Neural progenitor cell (in vitro differentiated cells): ENCODE data around the gene PUM1. TPM values are rescaled to one million over a fixed set of nuclear protein-coding genes. Genes with fewer than 3 reads are reported as not detected.

Experiments
- DNase-seq: peaks from one replicate; pipeline ENCODE4 v3.0.0-alpha.2; 2016; ENCODE audit warnings: low spot score
- H2AFZ ChIP-seq: fragments of 200-600 bp; sonication (generic); replicated peaks from 2 replicates; pipeline ENCODE4 v1.6.1; 2016; ENCODE audit warnings: antibody characterized with exemption
- H3F3A ChIP-seq: fragments of 200-600 bp; sonication (generic); 2 replicates; pipeline ENCODE4 v1.6.1; 2016; ENCODE audit warnings: antibody characterized with exemption, low read depth
- H3K27ac ChIP-seq: fragments of 200-600 bp; sonication (generic); 2 replicates; pipeline ENCODE4 v1.5.1; 2016; ENCODE audit warnings: mild to moderate bottlenecking
- H3K27me3 ChIP-seq: fragments of 200-600 bp; sonication (generic); 2 replicates; pipeline ENCODE4 v1.6.1; 2016; ENCODE audit warnings: mild to moderate bottlenecking, moderate library complexity
- H3K36me3 ChIP-seq: fragments of 200-600 bp; sonication (generic); 2 replicates; pipeline ENCODE4 v1.5.1; 2016
- H3K4me1 ChIP-seq: fragments of 200-600 bp; sonication (generic); 2 replicates; pipeline ENCODE4 v1.6.1; 2016; ENCODE audit warnings: mixed run types
- H3K4me2 ChIP-seq: fragments of 200-600 bp; sonication (generic); 2 replicates; pipeline ENCODE4 v1.6.1; 2016
- H3K4me3 ChIP-seq: fragments of 200-600 bp; sonication (generic); 2 replicates; pipeline ENCODE4 v1.5.1; 2016
- H3K79me2 ChIP-seq: fragments of 200-600 bp; sonication (generic); 2 replicates; pipeline ENCODE4 v1.6.1; 2016; ENCODE audit warnings: low read depth
- H3K9ac ChIP-seq: fragments of 200-600 bp; sonication (generic); 2 replicates; pipeline ENCODE4 v1.6.1; 2016
- H3K9me3 ChIP-seq: fragments of 200-600 bp; sonication (generic); 2 replicates; pipeline ENCODE4 v1.5.1; 2016; ENCODE audit warnings: low read depth
- H4K20me1 ChIP-seq: fragments of 200-600 bp; sonication (generic); 2 replicates; pipeline ENCODE4 v1.6.1; 2016; ENCODE audit warnings: low read depth
- H3K27ac Mint-ChIP-seq: 3 replicates; pipeline ENCODE4 v1.8.0; 2021; ENCODE audit warnings: mixed read lengths
- H3K27me3 Mint-ChIP-seq: 2 replicates; pipeline ENCODE4 v1.8.0; 2022; ENCODE audit warnings: low read depth, mild to moderate bottlenecking, inconsistent platforms, moderate library complexity, mixed read lengths; ENCODE audit not compliant: insufficient read depth
- H3K36me3 Mint-ChIP-seq: 3 replicates; pipeline ENCODE4 v1.8.0; 2021; ENCODE audit warnings: mixed read lengths
- H3K4me1 Mint-ChIP-seq: 3 replicates; pipeline ENCODE4 v1.8.0; 2021; ENCODE audit warnings: mixed read lengths
- H3K4me3 Mint-ChIP-seq: 3 replicates; pipeline ENCODE4 v1.8.0; 2021; ENCODE audit warnings: mild to moderate bottlenecking, moderate library complexity, mixed read lengths
- H3K9me3 Mint-ChIP-seq: 3 replicates; pipeline ENCODE4 v1.8.0; 2020; ENCODE audit warnings: mixed read lengths
- CTCF ChIP-seq: fragments of 200-600 bp; sonication (generic); IDR thresholded peaks from 2 replicates; pipeline ENCODE4 v1.5.1; 2017; ENCODE audit warnings: antibody characterized with exemption, mild to moderate bottlenecking
- EZH2 ChIP-seq: fragments of 200-600 bp; sonication (generic); IDR thresholded peaks from 2 replicates; pipeline ENCODE4 v1.6.1; 2017; ENCODE audit warnings: antibody characterized with exemption, mild to moderate bottlenecking, moderate library complexity
- EZH2phosphoT487 ChIP-seq: fragments of 200-600 bp; sonication (generic); IDR thresholded peaks from 2 replicates; pipeline ENCODE4 v1.6.1; 2017; ENCODE audit warnings: antibody characterized with exemption
- total RNA-seq: library from RNA; depleted of rRNA; stranded (reverse); fragments of >200 nt; gene quantifications from 2 replicates; pipeline ENCODE4 v1.2.3, GENCODE V29; 2015; ENCODE audit warnings: low replicate concordance

PUM1 gene
- total RNA-seq, 1 donor from 2014 or later, result 130 TPM

- no peak overlapping the region for H3K4me2 ChIP-seq
- no peaks in the 10 kb centered on the region for H3K27me3 ChIP-seq
- TF ChIP-seq EZH2, result no peak
- TF ChIP-seq EZH2phosphoT487, result no peak
- no peak for TF ChIP-seq CTCF
- Mint-ChIP-seq H3K4me1 (no peaks in the 10 kb centered on the region), H3K27ac (no peak overlapping the region), H3K27me3 (no peaks in the 10 kb centered on the region), H3K36me3 (no peaks in the 10 kb centered on the region), H3K4me3 (no peak overlapping the region), H3K9me3 (no peaks in the 10 kb centered on the region)
- no peaks in the 10 kb centered on the region for H3K4me1 ChIP-seq
- no peak overlapping the region for H3K9ac ChIP-seq
- H3K4me3 ChIP-seq, result no peak overlapping the region
- no peak overlapping the region for H3K27ac ChIP-seq
- DNase-seq, result no peak
- no peaks in the 10 kb centered on the region for H4K20me1 ChIP-seq
- H3K79me2 ChIP-seq, result no peaks in the 10 kb centered on the region
- H3K9me3 ChIP-seq, result no peaks in the 10 kb centered on the region
- no peaks in the 10 kb centered on the region for H3F3A ChIP-seq
- no peak overlapping the region for H2AFZ ChIP-seq
- H3K36me3 ChIP-seq, result no peaks in the 10 kb centered on the region
These were observed 19.5 kb upstream of the PUM1 start for GRCh38 chr1:31084782-31085569.

GRCh38 chr1:31082385-31082784, 16.9 kb upstream of the PUM1 start:
- Histone ChIP-seq H3K9me3 (no peaks in the 10 kb centered on the region), H3K27ac (no peak overlapping the region), H3F3A (no peaks in the 10 kb centered on the region), H4K20me1 (no peaks in the 10 kb centered on the region), H3K79me2 (no peaks in the 10 kb centered on the region), H3K27me3 (no peaks in the 10 kb centered on the region), H3K4me1 (no peaks in the 10 kb centered on the region), H2AFZ (no peak overlapping the region), H3K4me3 (no peak overlapping the region), H3K36me3 (no peaks in the 10 kb centered on the region), H3K9ac (no peak overlapping the region), H3K4me2 (no peak overlapping the region)
- no peaks in the 10 kb centered on the region for H3K9me3 Mint-ChIP-seq
- no peak for TF ChIP-seq EZH2phosphoT487
- TF ChIP-seq EZH2, result no peak
- no peak for TF ChIP-seq CTCF
- no peak overlapping the region for H3K27ac Mint-ChIP-seq
- no peaks in the 10 kb centered on the region for H3K4me1 Mint-ChIP-seq
- no peaks in the 10 kb centered on the region for H3K36me3 Mint-ChIP-seq
- peaks cover 3% of the 10 kb centered on the region for H3K27me3 Mint-ChIP-seq
- DNase-seq, result no peak
- H3K4me3 Mint-ChIP-seq, result no peak overlapping the region

- Histone ChIP-seq H3K4me1 (peaks cover 4% of the 10 kb centered on the region), H3F3A (peaks cover 9% of the 10 kb centered on the region), H3K4me2 (no peak overlapping the region), H3K9me3 (no peaks in the 10 kb centered on the region), H3K9ac (no peak overlapping the region), H2AFZ (no peak overlapping the region), H3K27me3 (no peaks in the 10 kb centered on the region), H3K36me3 (no peaks in the 10 kb centered on the region), H3K4me3 (no peak overlapping the region), H3K79me2 (no peaks in the 10 kb centered on the region), H4K20me1 (no peaks in the 10 kb centered on the region), H3K27ac (no peak overlapping the region)
- H3K36me3 Mint-ChIP-seq, result no peaks in the 10 kb centered on the region
- H3K4me1 Mint-ChIP-seq, result peaks cover 6% of the 10 kb centered on the region
- peaks cover 2% of the 10 kb centered on the region for H3K27me3 Mint-ChIP-seq
- no peak for DNase-seq
- H3K27ac Mint-ChIP-seq, result no peak overlapping the region
- H3K4me3 Mint-ChIP-seq, result no peak overlapping the region
- no peaks in the 10 kb centered on the region for H3K9me3 Mint-ChIP-seq
- TF ChIP-seq CTCF, result no peak
- TF ChIP-seq EZH2, result no peak
- TF ChIP-seq EZH2phosphoT487, result no peak
These were observed 7.5 kb upstream of the PUM1 start for GRCh38 chr1:31073044-31073443.
